BE2C (cell line): Measurements from ENCODE around the gene PIP5KL1.

Experiments
- DNase-seq: peaks from one replicate; pipeline ENCODE4 v3.0.0-alpha.2; 2020
- H3K27me3 ChIP-seq: fragments of 250-450 bp; sonication (Bioruptor Pico); 2 replicates; pipeline ENCODE4 v1.5.1; 2020; ENCODE audit warnings: mild to moderate bottlenecking
- H3K36me3 ChIP-seq: fragments of 250-450 bp; sonication (Bioruptor Pico); 2 replicates; pipeline ENCODE4 v1.5.1; 2020; ENCODE audit warnings: mild to moderate bottlenecking
- H3K4me1 ChIP-seq: fragments of 250-450 bp; sonication (Bioruptor Pico); 2 replicates; pipeline ENCODE4 v1.5.1; 2020
- H3K4me3 ChIP-seq: 2 replicates; pipeline ENCODE4 v1.5.1; 2011; ENCODE audit warnings: low read depth, low read length
- H3K9me3 ChIP-seq: fragments of 250-450 bp; sonication (Bioruptor Pico); 2 replicates; pipeline ENCODE4 v1.5.1; 2020
- TF ChIP-seq, protein P1 (sequence below): IDR thresholded peaks from 2 replicates; pipeline ENCODE4 v1.5.1; 2012; ENCODE audit warnings: mild to moderate bottlenecking, low read depth, low read length

Gene PIP5KL1

GRCh38 chr9:127936347-127936852 is 5.8 kb upstream of the PIP5KL1 start:
- peak overlapping the region; percentile 77 for H3K4me3 ChIP-seq
- H3K27me3 ChIP-seq = no peaks in the 10 kb centered on the region
- no peaks in the 10 kb centered on the region for H3K9me3 ChIP-seq
- no peaks in the 10 kb centered on the region for H3K36me3 ChIP-seq
- peaks cover 4% of the 10 kb centered on the region for H3K4me1 ChIP-seq
- TF ChIP-seq, protein P1, sequence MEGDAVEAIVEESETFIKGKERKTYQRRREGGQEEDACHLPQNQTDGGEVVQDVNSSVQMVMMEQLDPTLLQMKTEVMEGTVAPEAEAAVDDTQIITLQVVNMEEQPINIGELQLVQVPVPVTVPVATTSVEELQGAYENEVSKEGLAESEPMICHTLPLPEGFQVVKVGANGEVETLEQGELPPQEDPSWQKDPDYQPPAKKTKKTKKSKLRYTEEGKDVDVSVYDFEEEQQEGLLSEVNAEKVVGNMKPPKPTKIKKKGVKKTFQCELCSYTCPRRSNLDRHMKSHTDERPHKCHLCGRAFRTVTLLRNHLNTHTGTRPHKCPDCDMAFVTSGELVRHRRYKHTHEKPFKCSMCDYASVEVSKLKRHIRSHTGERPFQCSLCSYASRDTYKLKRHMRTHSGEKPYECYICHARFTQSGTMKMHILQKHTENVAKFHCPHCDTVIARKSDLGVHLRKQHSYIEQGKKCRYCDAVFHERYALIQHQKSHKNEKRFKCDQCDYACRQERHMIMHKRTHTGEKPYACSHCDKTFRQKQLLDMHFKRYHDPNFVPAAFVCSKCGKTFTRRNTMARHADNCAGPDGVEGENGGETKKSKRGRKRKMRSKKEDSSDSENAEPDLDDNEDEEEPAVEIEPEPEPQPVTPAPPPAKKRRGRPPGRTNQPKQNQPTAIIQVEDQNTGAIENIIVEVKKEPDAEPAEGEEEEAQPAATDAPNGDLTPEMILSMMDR = no peak
- no peak for DNase-seq

- no peak for DNase-seq
- H3K27me3 ChIP-seq = no peaks in the 10 kb centered on the region
- H3K4me3 ChIP-seq = peak overlapping the region; percentile 77; the same call in 1 of the 2 replicates
- H3K9me3 ChIP-seq = no peaks in the 10 kb centered on the region
- TF ChIP-seq, protein P1 = no peak
- no peaks in the 10 kb centered on the region for H3K36me3 ChIP-seq
- peaks cover 5% of the 10 kb centered on the region for H3K4me1 ChIP-seq
Observed at GRCh38 chr9:127935765-127936221, 5.2 kb upstream of the PIP5KL1 start.

DNA sequence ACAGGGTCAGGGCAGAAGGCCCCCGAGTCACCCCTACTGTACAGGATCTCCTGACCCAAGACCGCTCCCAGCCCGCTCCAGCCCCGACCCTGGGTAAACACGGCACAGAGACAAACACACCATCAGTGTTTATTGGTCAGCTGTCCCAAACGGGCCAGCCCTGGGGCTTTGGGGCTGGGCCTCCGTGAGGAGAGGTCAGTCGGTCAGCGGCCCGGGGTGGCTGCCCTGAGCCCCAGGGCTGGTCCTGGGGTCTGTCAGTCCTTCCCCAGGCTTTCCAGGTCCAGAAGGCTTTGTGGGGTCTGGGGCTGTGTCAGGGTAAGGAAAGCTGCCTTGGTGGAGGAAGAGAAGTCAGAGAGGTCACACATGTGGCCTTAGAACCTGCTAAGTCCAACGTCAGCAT is 4.4 kb upstream of the PIP5KL1 start:
- Histone ChIP-seq H3K4me3 (no peak overlapping the region), H3K27me3 (no peaks in the 10 kb centered on the region), H3K9me3 (no peaks in the 10 kb centered on the region), H3K4me1 (peaks cover 5% of the 10 kb centered on the region), H3K36me3 (no peaks in the 10 kb centered on the region)
- no peak for DNase-seq
- TF ChIP-seq, protein P1 = no peak

- no peak for DNase-seq
- H3K27me3 ChIP-seq = no peaks in the 10 kb centered on the region
- TF ChIP-seq, protein P1 = peak; percentile 27; the same call in 1 of the 2 replicates
- no peaks in the 10 kb centered on the region for H3K36me3 ChIP-seq
- H3K4me3 ChIP-seq = no peak overlapping the region
- peaks cover 5% of the 10 kb centered on the region for H3K4me1 ChIP-seq
- H3K9me3 ChIP-seq = no peaks in the 10 kb centered on the region
Observed at GRCh38 chr9:127934248-127934647, 3.7 kb upstream of the PIP5KL1 start.

DNA sequence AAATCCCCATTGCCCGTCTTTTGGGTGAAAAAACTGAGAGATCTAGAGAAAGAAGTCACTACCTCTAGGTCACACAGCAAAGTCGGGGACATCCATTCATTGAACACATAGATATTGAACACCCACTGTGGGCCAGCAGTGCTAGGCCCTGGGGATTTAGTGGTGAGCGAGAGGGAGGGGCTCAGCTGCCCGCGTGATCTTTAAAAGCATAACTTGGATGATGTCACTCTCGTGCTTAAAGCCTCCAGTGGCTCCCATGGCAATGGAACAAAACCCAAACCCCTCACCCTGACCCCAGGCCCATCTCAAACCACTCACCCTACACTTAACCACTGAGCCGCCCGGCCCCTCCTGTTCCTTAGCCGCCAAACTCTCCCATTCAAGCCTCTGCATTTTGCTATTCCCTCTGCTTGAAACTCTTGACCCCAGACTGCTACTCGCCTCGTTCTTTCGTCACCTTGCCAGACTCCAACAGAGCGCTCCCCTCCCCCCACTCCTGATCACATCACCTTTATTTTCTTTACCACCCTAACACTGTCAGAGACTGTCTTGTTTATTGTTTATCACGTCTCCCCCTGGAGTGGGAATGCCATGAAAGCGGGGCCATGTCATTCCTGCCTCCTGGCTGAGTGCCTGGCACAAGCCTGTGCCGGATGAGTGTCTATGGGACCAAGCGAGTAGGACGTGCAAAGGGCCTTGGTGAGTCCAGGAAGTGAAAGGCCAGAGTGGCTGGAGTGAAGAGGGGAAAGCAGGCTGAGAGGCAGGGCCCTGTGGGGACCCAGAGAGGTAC is 710 bp upstream of the PIP5KL1 start:
- Histone ChIP-seq H3K4me1 (peaks cover 5% of the 10 kb centered on the region), H3K9me3 (no peaks in the 10 kb centered on the region), H3K4me3 (peak overlapping the region; percentile 55), H3K27me3 (no peaks in the 10 kb centered on the region), H3K36me3 (no peaks in the 10 kb centered on the region)
- DNase-seq = peak; percentile 52
- TF ChIP-seq, protein P1 = no peak

DNA sequence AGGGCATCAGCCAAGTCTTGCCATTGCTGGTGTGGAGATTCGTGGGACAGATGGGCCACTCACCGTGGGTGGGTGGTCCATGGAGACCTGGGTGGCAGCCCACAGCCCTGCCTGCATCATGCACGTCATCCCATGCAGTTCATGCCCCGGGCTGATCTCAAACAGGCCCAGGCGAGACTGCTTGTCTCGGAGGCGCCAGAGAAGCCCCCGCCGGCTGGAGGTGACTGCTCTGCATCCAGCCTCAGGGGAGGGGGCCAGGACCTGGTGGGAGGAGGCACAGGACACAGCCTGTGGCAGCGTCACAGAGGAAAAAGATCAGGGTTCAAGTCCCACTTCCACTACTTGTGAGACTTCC is 975 bp downstream of the PIP5KL1 start:
- TF ChIP-seq, protein P1 = no peak
- Histone ChIP-seq H3K4me3 (no peak overlapping the region), H3K4me1 (peaks cover 5% of the 10 kb centered on the region), H3K27me3 (no peaks in the 10 kb centered on the region), H3K36me3 (no peaks in the 10 kb centered on the region), H3K9me3 (no peaks in the 10 kb centered on the region)
- peak; percentile 50 for DNase-seq
